AG04450 (cell line): ENCODE measurements around the gene HCFC1. TPM values are rescaled to one million over a fixed set of nuclear protein-coding genes. Genes with fewer than 3 reads are reported as not detected.
"Not testable (repeated sequence)": the region's sequence is repeated elsewhere in the genome, so short reads cannot be mapped to it uniquely, and the experiment has no call there.

Experiments used
- CTCF ChIA-PET: fragments of 300-600, 350-600 bp; formaldehyde crosslinking; extraction: SDS; loops from one replicate; lab custom pipeline; 2022; ENCODE audit warnings: antibody characterized with exemption, inconsistent platforms; lab: Charles Lee
- POLR2A ChIA-PET: fragments of 350-600 bp; formaldehyde crosslinking; extraction: SDS; loops from one replicate; lab custom pipeline; 2021; ENCODE audit warnings: antibody characterized with exemption, inconsistent platforms; lab: Yijun Ruan, JAX
- DNase-seq: peaks from one replicate; pipeline ENCODE4 v3.0.0-alpha.2; 2011; ENCODE audit warnings: low read depth, low spot score
- H3K27ac ChIP-seq: one replicate; pipeline ENCODE4 v1.5.1; 2012; ENCODE audit warnings: low read depth, low read length, control low read depth
- H3K27me3 ChIP-seq: one replicate; pipeline ENCODE4 v1.6.0; 2012; ENCODE audit warnings: low read length; ENCODE audit not compliant: control insufficient read depth, insufficient read depth
- H3K4me3 ChIP-seq: 2 replicates; pipeline ENCODE4 v1.5.1; 2011; ENCODE audit warnings: mild to moderate bottlenecking, low read depth, low read length, control low read depth
- H3K9me3 ChIP-seq: 2 replicates; pipeline ENCODE4 v1.5.1; 2012; ENCODE audit warnings: low read length; ENCODE audit not compliant: control insufficient read depth, insufficient read depth
- polyA plus RNA-seq: library from polyadenylated mRNA; depleted of rRNA; stranded (reverse); fragments of >200 nt; gene quantifications from 2 replicates; pipeline ENCODE4 v1.2.3, GENCODE V29; 2011
- TF ChIP-seq, protein P1 (sequence below): IDR thresholded peaks from 2 replicates; pipeline ENCODE4 v1.5.1; 2011; ENCODE audit warnings: low read depth, low read length, control low read depth, inconsistent platforms

Gene HCFC1
- polyA plus RNA-seq, 1 experiment, result 2.7 TPM

DNA sequence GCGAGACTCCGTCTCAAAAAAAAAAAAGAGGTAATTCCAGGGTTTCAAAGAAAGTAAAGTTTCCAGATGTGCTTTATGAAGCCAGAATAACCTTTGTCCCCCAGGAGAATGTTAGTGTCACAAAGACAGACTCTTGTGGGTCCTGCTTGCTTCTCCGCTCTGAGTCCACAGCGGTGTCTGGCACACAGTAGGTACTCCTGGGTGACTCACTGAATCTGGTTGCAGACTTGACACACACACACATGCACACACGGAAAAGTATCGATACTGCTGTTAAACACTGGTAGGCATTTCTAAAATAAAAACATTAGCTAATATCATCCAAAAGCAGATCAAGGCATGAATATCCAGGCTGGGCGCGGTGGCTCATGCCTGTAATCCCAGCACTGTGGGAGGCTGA, 23.9 kb upstream of the HCFC1 start:
- ChIA-PET POLR2A (no interaction called here), CTCF (no interaction called here)

DNA sequence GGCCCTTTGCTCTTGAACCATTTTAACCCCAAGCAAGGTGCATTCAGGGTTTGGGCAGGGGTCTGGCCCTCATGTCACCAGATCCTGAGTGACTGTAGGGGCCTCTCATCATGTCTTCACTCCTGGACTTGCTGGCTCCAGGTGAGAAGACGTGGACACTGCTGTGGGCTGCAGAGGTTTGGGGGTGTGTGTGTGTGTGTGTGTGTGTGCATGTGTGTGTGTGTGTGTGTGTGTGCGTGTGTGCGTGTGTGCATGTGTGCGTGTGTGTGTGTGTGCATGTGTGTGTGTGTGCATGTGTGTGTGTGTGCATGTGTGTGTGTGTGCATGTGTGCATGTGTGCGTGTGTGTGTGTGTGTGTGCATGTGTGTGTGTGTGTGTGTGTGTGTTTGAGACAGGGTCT, 22.8 kb upstream of the HCFC1 start:
- POLR2A ChIA-PET, DNase-seq, CTCF ChIA-PET: not testable (repeated sequence)

More for the DNA sequence above, 23.9 kb upstream of the HCFC1 start:
- no peak for DNase-seq
- H3K27me3 ChIP-seq, result no peaks in the 10 kb centered on the region
- TF ChIP-seq, protein P1, sequence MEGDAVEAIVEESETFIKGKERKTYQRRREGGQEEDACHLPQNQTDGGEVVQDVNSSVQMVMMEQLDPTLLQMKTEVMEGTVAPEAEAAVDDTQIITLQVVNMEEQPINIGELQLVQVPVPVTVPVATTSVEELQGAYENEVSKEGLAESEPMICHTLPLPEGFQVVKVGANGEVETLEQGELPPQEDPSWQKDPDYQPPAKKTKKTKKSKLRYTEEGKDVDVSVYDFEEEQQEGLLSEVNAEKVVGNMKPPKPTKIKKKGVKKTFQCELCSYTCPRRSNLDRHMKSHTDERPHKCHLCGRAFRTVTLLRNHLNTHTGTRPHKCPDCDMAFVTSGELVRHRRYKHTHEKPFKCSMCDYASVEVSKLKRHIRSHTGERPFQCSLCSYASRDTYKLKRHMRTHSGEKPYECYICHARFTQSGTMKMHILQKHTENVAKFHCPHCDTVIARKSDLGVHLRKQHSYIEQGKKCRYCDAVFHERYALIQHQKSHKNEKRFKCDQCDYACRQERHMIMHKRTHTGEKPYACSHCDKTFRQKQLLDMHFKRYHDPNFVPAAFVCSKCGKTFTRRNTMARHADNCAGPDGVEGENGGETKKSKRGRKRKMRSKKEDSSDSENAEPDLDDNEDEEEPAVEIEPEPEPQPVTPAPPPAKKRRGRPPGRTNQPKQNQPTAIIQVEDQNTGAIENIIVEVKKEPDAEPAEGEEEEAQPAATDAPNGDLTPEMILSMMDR, result no peak
- no peak overlapping the region for H3K4me3 ChIP-seq
- H3K27ac ChIP-seq, result no peak overlapping the region
- no peaks in the 10 kb centered on the region for H3K9me3 ChIP-seq

DNA sequence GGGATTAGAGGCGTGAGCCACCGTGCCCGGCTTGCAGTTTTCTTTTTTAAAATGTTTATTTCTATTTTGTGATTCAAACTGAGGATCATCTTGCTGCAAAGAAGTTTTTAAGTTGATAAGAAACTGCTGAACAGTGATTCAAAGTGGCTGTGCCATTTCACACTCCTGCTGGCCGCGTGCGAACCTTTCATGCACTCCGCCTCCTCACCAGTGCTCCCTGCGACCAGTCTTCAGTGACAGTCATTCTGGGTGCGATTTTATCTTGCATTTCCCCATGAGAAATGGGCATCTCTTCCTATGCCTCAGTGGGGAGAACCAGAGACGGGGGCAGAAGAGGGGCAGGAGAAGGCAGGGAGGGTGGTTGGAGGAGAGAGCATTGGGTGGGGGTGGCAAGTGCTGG, 22.4 kb upstream of the HCFC1 start:
- DNase-seq, result no peak
- Histone ChIP-seq H3K4me3 (no peak overlapping the region), H3K27me3 (no peaks in the 10 kb centered on the region), H3K9me3 (no peaks in the 10 kb centered on the region), H3K27ac (no peak overlapping the region)
- CTCF ChIA-PET, result no interaction called here
- TF ChIP-seq, protein P1, result no peak
- POLR2A ChIA-PET, result no interaction called here

More for the DNA sequence above, 22.8 kb upstream of the HCFC1 start:
- H3K9me3 ChIP-seq, H3K4me3 ChIP-seq, H3K27me3 ChIP-seq, H3K27ac ChIP-seq: not testable (repeated sequence)

DNA sequence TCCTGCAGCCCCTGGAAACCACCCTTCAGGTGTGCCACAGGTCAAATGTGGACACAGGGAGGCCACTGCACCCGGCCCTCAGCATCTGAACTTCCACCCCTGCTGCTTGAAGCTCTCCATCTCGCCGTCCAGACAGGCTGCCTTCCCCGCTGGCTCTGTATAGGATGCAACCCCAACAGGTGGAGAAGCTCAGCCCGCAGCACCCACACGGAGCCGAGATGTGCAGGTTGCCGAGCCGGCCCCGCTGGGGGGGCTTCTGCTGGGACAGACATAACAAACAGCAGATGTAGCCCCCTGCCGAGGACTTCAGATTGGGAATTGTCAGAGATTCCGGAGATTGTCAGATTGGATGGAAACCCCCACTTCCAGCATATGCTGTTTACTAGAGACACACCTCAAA, 21.5 kb upstream of the HCFC1 start:
- no peak for DNase-seq
- Histone ChIP-seq H3K27me3 (no peaks in the 10 kb centered on the region), H3K9me3 (no peaks in the 10 kb centered on the region), H3K27ac (no peak overlapping the region), H3K4me3 (no peak overlapping the region)
- ChIA-PET CTCF (no interaction called here), POLR2A (no interaction called here)
- TF ChIP-seq, protein P1, result no peak

DNA sequence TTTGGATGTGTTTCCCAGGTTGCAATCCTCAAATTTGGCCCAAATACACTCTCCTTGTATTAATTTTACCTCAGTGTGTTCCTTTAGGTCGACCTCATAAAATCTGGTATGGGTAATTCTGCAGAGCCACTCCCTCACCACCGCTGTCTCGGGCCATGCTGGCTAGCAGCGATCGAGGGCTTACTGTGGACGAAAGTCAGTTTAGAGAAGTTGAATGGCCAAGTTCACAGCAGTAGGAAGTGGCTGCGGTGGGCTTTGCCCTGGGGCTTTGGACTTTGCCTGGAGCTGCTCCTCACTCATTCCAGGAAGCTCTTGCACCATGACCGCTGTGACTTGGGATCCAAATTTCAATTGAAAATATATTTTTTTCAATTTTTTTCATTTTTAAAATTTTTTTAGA, 20.6 kb upstream of the HCFC1 start:
- CTCF ChIA-PET, result no interaction called here
- POLR2A ChIA-PET, result no interaction called here
- H3K9me3 ChIP-seq, result no peaks in the 10 kb centered on the region
- H3K27ac ChIP-seq, result no peak overlapping the region
- no peak for DNase-seq
- H3K27me3 ChIP-seq, result no peaks in the 10 kb centered on the region
- H3K4me3 ChIP-seq, result no peak overlapping the region
- TF ChIP-seq, protein P1, result no peak
